ENCODE results near the gene BACE1-AS.

The BACE1-AS gene

DNA sequence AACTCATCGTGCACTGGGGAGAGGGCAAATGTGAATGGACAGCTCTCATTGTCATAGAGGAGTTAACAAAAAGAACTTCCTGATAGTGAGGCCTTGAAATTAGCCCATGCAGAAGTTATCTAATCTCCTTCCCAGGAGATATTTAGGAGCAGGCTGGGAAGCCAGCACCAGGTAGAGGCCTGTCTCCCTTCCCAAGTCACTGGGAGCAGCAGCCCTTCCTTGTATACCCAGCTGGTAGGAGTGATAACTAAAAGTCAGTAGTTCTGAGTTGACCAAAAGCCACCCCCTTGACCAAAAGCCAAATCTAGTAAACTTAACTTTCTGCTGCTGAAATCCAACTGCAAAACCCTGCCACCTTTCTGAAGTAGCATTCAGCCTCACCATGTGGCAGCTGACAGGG is 1.4 kb upstream of the BACE1-AS start:
- no peak for DNase-seq (ENCODE audit: low read depth, low spot score)

DNA sequence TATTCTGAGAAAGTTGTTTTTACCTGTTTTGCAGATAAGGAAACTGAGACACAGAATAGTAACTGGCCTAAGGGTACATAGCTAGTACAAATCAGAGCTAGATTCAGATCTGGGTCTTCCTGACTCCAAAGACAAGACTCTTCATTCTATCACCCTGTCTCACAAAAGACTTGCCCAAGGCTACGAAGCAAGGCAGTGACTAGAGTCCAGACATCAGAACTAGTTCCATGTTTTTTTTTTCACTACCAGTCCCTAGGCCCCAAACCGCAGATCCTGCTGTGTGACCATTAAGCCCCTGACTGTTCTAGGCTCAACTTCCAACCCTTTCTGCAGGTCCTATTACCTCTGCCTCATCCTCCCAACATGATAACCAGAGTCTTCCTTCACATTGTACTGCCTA is 1.5 kb downstream of the BACE1-AS start:
- no peak for DNase-seq (ENCODE audit: low read depth, low spot score)

DNA sequence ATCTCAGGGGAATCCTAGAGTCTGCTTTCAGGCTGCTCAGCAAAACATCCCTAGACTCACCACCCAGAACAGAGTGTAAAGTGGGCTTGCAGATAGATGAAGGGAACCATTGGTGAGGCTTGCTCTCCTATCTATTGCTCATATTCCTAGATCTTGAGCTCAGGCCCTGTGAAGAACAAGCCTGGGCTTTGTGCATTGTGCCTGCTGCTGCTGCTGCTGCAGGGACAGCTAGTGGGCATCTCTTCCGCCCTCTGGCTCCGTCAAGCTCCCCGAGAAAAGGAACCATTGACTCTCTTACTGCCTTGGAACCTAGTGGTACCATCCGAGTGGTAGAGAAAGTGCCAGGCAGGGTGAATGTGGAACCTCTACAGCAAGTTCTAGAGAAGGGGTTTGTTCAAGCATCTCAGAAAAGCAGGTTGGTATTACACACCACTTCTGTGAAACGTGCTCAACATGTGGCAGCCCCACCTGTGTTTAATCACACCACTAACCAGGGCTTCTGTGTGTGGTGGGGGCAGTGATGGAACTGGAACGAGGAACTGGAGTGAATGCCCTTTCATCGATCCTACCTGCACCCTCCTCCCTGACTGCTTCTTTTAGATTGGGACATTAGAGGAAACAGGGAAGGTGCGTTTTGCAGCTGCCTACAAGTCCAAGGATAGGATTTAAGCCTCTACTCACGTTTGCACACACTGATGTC is 4.4 kb downstream of the BACE1-AS start:
- no peak for DNase-seq (ENCODE audit: low read depth, low spot score)

DNA sequence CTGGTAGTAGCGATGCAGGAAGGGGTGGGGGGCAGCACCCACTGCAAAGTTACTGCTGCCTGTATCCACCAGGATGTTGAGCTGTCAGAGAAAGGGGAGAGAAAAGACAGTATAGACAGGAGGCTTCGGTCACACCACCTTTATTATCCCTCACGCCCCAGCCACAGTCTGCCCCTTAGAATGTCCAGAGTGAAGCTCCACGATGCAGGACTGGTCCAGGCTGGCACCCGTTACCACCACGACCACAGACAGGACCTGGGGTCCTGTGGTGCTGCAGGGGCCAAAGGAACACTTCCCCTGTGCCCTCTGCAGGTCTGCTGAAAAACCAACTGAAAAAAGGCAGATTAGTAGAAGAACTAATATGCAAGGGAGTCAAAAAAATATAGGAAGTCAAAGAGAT is 5.7 kb downstream of the BACE1-AS start:
- DNase-seq (ENCODE audit: low read depth, low spot score) = no peak

DNA sequence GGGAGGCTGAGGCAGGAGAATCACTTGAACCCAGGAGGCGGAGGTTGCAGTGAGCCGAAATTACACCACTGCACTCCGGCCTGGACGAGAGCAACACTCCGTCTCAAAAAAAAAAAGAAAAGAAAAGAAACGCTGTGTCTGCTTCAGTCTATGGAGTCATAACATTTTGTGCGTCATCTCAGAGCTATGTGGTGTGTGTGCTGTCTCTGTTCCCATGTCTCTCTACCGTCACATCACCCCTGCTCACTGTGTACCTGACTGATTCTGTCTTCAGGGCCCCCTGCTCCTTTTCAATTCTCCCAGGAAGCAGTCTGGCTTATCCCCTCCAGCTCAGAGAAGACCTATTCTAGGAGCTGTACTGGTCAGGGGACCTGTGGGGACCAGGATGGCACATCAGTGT is 7.0 kb downstream of the BACE1-AS start:
- no peak for DNase-seq (ENCODE audit: low read depth, low spot score)

DNA sequence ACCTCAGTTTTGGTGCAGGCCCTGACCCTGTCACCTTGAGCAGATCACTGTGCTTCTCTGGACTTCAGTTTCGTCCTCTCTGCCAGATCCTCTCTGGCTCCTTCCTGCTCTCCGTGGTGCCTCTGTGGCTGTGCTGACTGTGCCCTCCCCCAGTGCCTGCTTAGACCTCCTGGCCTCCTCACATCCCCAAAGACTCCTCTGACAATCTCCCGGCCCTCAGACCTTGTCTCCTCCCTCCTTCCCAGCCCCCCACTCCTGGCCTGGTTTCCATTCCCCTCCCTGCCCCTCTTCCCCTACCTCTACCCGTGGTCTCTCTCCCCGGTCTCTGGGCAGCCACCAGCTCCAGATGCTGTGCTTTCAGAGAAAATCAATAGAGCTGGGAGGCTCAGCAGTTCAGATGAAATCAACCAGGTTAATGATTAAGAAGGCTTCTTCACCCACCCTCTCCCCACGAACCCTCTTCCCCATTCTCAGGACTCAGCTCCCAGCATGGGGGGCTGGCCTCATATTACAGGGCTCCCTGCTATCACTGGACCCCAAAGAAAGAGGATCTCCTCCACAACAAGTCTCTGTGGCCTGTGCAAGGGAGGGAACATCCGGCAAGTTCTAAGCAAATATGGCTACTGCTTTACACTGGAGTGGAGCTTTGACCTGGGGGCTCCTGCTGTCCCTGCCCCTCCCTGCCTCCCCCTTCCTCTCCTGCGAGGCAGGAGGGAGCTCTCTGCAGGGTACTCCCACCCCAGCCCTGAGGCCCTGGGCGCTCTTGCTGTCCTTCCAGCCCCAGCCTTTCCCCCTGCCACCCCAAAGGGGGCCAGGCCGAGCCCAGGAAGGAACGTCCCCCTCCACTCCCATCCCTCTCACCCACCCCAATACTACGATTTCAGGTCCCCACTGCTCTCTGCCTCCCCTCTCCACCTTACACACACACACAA is 8.5 kb downstream of the BACE1-AS start:
- DNase-seq (ENCODE audit: low read depth, low spot score) = no peak

DNA sequence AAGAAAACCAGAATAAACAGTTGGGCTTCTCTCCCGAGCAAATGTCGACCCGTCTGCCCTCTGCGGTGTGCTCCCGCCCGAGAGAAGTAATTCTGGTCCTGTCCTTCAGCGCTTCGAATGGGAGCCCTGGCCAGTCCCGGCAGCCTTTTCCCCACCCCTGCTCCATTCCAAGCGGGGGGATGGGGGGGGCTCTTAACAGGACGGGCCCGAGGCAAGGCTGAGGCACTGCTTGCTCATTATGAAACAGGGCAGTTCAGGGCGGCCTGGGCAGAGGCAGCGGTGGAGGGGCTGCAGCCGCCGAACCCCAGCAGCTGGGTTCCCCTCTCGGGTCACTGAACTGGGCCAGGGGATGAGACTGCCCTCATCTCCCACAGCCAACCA is 9.1 kb downstream of the BACE1-AS start:
- no peak for DNase-seq (ENCODE audit: low read depth, low spot score)

DNA sequence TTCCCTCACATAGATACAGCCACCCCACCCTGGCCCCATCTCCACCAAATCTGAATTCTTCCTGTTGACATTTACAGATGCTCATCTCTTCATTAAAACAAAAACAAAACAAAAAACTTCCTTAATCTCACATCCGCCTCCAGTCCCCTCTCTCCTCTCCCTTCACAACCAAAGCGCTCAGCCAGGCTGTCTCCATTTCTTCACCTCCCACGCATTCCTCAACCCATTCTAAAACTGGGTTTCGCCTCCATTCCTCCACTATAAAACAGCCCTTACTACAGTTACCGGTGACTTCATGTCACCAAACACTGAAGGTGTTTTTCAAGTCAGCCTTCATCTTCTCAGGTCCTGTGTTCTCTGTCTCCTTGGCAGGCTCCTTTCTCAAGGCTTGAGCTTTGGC is 9.6 kb downstream of the BACE1-AS start:
- DNase-seq (ENCODE audit: low read depth, low spot score) = no peak

DNA sequence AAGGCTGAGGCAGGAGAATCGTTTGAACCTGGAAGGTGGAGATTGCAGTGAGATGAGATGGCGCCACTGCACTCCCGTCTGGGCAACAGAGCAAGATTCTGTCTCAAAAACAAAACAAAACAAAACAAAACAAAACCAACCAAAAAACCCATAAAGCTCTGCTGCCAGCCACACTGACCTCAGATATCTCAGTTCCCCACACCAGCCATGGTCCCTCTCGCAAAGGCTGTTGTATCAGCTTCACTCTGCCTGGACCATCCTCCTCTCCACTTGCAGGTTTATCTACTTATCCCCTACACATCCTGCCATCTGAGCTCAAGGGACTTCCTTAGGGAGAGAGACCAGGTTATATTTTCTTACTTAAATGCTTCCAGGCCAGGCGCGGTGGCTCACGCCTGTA is 11.1 kb downstream of the BACE1-AS start:
- no peak for DNase-seq (ENCODE audit: low read depth, low spot score)

DNA sequence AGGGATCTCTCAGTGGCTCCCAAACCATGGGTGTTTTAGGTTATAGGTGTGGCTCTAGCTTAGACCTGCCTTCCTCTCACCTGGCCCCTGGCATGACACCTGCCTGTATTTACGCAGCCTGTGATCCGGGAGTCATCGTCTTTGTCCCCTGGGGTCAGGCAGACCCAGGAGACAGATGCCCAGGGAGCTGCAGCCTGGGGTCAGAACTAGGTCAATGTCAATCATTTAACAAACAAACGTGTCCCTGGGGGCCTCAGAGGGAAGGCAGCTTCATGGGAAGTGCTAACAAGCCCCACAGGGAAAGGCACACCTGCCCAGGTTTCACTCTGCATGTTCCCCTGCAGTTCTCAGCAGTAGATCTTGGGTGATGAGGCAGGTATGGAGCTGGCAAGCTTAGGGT is 12.0 kb downstream of the BACE1-AS start:
- no peak for DNase-seq (ENCODE audit: low read depth, low spot score)

DNA sequence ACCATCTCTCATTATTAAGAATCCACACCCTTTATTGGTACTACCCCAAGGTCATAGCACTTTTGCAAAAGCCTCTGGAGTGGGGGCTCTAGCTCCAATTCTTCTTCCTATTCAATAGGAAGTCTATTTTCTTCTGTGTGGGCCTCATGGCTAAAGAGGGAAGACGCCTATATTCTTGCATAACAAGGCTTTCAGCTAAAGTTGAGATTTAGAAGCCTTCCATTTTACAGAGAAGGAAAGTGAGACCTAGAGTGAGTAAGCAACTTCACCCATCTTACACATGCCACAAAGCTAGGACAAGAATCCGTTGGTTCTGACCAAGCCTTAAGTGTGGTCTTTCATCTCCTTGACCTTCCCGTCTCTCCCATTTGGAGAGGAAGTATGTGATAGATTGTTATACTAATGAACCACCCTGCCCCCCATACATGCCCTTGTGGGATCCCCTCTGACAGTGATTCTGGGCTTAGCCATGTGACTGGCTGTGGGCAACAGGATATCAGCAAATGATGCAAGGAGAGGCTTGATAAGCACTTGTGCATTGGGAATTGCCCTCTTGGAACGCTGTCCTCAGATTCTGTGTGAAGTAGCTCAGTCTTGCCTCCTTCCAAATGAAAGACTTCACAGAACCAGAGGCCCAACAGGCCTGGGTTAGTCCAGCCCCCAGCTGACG is 12.6 kb downstream of the BACE1-AS start:
- DNase-seq (ENCODE audit: low read depth, low spot score) = no peak

DNA sequence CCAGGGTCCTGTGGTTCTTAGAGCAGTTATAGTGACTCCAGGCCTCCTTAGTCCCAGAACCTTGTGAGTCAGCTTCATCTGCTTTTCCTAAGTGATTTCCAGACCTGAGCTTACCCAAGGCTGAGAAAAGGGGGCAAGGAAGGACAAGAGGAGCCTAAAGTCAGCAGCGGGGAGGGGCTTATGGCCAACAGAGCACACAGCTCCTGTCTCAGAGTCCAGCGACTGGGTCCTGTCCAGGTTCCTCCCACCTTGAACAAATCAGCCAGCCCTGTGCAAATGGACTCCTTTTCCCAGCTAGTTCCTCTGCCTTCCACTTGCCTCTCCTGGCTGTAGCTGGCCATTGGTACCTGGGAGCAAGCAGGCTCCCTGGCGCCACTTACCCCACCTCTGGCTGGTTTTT is 14.0 kb downstream of the BACE1-AS start:
- no peak for DNase-seq (ENCODE audit: low read depth, low spot score)

DNA sequence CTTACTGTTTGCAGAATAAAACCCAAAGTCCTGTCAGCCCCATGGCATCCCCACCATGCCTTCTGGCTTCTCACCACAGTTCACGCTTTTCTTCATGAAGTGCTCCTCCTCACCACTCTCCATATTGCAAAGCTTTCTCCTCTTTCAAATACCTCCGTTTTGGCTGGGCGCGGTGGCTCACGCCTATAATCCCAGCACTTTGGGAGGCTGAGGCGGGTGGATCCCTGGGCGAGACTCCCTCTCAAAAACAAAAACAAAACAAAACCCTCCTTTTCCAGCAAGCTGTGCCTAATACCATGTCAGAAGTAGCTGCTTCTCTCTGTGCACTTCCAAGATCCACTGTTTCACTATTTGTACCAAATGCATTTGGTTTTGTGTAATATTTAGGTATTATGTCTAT is 18.2 kb downstream of the BACE1-AS start:
- no peak for DNase-seq (ENCODE audit: low read depth, low spot score)

DNA sequence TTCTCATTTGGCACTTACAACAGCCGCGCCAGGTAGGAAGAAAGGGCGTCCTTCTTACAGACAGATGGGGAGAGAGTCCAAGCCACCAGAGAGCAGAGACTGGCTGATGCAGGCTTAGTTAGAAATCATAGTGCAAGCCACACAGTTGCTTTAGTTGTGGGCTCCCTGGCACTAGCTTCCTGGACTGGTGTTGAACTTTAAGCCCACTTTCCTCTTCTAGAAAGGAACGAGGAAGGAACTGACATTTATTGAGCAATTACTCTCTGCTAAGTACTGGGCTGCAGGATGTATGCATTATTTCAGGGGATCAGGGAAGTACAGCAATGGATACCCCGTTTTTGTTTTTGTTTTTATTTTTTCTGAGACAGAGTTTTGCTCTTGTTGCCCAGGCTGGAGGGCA is 21.9 kb downstream of the BACE1-AS start:
- DNase-seq (ENCODE audit: low read depth, low spot score) = no peak

DNA sequence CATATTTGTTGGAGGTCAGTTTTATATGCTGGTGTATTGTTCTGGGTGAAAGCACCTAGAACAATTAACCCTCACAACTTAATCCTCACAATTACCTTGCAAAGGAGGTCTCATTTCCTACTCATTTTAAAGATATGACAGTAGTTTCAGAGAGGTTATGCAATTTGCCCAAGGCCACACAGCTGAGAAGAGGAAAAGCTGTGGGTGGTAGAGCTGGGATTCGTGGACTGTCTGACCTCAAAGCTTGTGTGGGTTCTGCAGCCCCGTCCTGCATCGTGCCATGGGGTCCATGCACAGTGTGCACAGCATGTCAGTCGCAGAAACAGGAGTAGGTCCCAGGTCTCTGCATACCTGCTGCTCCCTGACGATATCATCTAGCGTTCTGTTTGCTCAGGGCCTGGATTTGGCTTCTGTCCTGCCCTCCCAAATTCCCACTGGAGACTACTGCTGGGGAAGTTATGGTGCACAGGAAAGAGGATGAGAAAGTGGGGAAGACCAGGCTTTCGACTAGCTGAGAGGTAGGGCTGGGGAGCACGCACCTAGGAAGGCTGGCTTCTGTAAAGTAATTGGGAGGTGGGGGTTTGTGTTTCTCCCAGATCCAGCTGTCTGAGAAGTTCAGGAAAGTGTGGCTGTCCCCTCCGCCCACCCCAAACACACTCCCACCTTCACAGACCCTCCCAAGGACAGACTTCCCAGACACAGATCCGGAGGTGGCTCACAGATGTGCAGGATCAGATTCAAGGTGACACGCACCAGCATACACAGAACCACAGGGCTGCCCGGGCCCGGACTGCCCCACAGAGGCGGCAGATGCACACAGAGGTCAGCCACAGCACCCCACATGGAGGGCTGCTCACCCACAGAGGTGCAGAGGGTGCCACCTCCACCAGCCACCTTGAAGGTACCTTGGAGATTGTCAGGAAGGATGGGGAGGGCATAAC is 23.0 kb downstream of the BACE1-AS start:
- no peak for DNase-seq (ENCODE audit: low read depth, low spot score)

DNA sequence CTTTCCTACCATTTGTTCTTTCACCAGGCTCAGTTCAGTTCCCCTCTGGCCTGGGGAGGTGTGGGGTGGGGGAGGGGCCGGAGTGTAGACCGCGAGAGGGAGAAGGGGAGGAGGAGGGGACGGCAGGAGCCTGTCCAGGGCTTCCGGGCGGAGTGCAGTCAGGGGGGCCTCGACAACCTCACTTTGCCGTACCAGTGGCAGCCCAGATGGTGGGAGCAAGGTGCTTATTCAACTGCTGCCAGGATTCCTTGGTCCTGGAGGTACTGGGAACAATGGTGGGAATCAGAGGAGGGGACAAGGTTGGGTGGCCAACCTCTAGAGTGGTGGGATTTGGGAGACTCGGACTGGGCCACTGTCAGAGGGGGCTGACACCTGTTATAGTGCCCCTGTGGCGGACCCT is 23.7 kb downstream of the BACE1-AS start:
- DNase-seq (ENCODE audit: low read depth, low spot score) = no peak

DNA sequence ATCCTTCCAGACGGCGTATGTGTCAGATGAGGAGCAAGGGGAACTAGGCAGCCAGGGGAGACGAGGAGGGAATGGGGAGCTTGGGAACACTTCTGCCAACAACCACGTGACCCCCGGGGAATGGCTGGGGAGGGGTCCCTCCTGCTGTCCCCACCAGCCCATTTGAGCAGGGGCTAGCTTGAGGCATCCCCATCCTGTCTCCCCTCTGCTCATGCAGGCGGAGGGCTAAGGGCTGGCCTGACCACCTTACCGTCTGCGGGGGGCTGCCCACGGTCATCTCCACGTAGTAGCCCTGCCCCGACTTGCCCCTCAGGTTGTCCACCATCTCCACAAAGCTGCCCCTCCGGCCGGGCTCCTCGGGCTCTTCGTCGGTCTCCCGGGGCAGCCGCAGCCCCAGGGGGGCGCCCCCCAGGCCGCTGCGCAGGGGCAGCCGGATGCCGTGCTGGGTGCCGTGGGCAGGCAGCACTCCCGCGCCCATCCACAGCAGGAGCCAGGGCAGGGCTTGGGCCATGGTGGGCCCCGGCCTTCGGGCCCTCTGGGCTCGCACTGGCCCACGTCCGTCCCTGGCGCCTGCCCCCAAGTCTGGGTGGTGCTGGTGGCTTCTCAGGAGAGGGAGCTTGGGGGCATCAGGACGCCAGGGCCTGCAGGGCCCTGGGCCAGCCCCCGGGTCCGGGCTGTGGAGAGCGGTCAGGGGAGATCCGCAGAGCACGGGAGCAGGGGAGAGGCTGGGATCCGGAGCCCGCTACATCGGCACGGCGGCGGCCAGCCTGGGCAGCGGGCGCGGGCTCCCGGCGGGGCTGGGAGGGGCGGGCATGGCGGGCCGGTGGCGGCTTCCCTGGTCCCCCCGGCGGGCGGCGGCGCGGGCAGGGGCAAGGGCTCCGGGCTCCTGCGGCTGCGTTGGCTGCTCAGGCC is 24.4 kb downstream of the BACE1-AS start:
- DNase-seq (ENCODE audit: low read depth, low spot score) = no peak

DNA sequence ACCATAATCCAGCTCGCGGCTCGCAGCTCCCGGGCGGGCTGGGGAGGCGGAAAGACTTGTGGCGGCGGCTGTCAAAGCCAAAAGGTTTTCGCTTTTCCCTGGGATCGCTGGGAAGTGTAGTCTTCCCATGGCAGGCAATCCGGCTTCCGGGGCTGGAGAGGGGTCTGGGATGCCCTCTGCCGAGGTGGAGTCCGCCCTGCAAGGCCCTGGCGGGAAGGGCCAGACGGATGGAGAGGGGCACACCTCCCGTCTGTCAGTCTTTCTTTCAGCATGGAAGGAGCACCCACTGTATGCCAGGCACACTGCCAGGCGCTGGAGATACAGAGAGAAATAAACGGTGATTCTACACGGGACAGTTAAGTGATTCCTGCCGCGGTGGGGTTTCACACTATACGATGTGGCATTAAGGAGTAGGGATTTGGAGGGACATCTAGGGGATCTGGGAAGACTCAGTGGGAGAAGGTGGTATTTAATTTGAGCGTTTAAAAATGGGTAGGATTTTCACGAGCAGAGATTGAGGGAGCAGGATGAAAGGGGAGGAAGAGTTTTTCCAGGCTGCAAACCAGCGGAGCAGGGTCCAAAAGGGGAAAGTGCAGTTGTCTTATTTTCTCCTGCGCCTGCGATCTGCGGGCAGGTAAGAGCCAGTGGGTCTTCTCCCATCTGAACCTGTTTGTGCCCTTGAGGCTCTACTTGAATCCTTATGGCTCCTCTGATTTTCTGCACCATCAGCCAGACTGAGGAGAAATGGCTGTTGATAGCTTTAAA is 25.2 kb downstream of the BACE1-AS start, which contains the start of gene BACE1:
TSS of gene BACE1 (minus strand) at position 60 of the 765 bp plus-strand sequence. CDS start 461 bp downstream, outside the sequence.
- DNase-seq (ENCODE audit: low read depth, low spot score) = no peak

DNA sequence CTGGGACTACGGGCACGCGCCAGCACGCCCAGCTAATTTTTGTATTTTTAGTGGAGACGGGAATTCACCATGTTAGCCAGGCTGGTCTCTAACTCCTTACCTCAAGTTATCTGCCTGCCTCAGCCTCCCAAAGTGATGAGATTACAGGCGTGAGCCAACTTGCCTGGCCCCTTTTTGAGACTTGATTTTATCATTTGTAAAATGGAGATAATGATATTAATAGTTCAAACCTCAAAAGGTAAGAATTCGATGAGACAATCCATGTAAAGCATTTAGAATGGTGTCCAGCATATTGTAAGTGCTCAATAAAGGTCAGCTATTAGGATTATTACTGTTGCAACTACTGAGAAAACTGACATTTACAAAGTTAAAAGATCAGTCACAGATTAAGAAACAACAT is 27.6 kb downstream of the BACE1-AS start:
- DNase-seq (ENCODE audit: low read depth, low spot score) = no peak

Measured in activated CD4-positive, CD25-positive, alpha-beta regulatory T cell treated with anti-CD3 and anti-CD28 coated beads, Interleukin-2, amount 50 U/mL, for 16 hours (primary cell).